Measurements from ENCODE around the gene C20orf202. TPM values are rescaled to one million over a fixed set of nuclear protein-coding genes. Genes with fewer than 3 reads are reported as not detected.

The C20orf202 gene
- total RNA-seq, 1 donor from 2014 or later = not detected

- Histone ChIP-seq H3K4me1 (ENCODE audit: insufficient read depth, low read length) (no peaks in the 10 kb centered on the region), H3K79me2 (ENCODE audit: insufficient read depth, low read length) (no peaks in the 10 kb centered on the region), H3K27ac (ENCODE audit: low read depth, low read length) (no peak overlapping the region), H4K20me1 (ENCODE audit: insufficient read depth, low read length) (no peaks in the 10 kb centered on the region), H2AFZ (ENCODE audit: low read depth, low read length) (peak overlapping the region; percentile 71), H3K4me2 (ENCODE audit: low read length) (peak overlapping the region; percentile 53), H3K36me3 (ENCODE audit: insufficient read depth, low read length) (no peaks in the 10 kb centered on the region), H3K4me3 (ENCODE audit: insufficient read depth, low read depth, low read length) (no peak overlapping the region), H3K9me3 (ENCODE audit: insufficient read depth, low read depth, low read length) (no peaks in the 10 kb centered on the region), H3K9ac (ENCODE audit: low read length) (no peak overlapping the region), H3K27me3 (ENCODE audit: insufficient read depth, low read length) (peaks cover 35% of the 10 kb centered on the region)
- FAIRE-seq (no peak), DNase-seq (ENCODE audit: low read depth) (peak; percentile 46)
- Mint-ChIP-seq H3K27ac (ENCODE audit: unreplicated experiment) (no peak overlapping the region), H3K9me3 (ENCODE audit: unreplicated experiment) (no peaks in the 10 kb centered on the region), H3K4me1 (ENCODE audit: low read depth, unreplicated experiment) (no peaks in the 10 kb centered on the region), H3K36me3 (ENCODE audit: low read depth, unreplicated experiment) (no peaks in the 10 kb centered on the region), H3K4me3 (ENCODE audit: unreplicated experiment) (no peak overlapping the region), H3K27me3 (ENCODE audit: low read depth, unreplicated experiment) (peaks cover 29% of the 10 kb centered on the region)
- TF ChIP-seq EZH2 (IDR thresholded peaks at IDR 0.05; ENCODE audit: insufficient read depth, low read length) = no peak
- peak; percentile 81 for TF ChIP-seq CTCF (IDR thresholded peaks at IDR 0.05; ENCODE audit: insufficient read depth, low read depth, low read length)
Measured at GRCh38 chr20:1212607-1213396, 9.5 kb downstream of the C20orf202 start.

- Histone ChIP-seq H3K36me3 (ENCODE audit: insufficient read depth, low read length) (no peaks in the 10 kb centered on the region), H3K27ac (ENCODE audit: low read depth, low read length) (no peak overlapping the region), H3K9ac (ENCODE audit: low read length) (no peak overlapping the region), H3K9me3 (ENCODE audit: insufficient read depth, low read depth, low read length) (no peaks in the 10 kb centered on the region), H3K4me3 (ENCODE audit: insufficient read depth, low read depth, low read length) (no peak overlapping the region), H2AFZ (ENCODE audit: low read depth, low read length) (no peak overlapping the region), H3K79me2 (ENCODE audit: insufficient read depth, low read length) (no peaks in the 10 kb centered on the region), H3K4me1 (ENCODE audit: insufficient read depth, low read length) (no peaks in the 10 kb centered on the region), H3K27me3 (ENCODE audit: insufficient read depth, low read length) (peaks cover 19% of the 10 kb centered on the region), H3K4me2 (ENCODE audit: low read length) (no peak overlapping the region), H4K20me1 (ENCODE audit: insufficient read depth, low read length) (no peaks in the 10 kb centered on the region)
- H3K27me3 Mint-ChIP-seq (ENCODE audit: low read depth, unreplicated experiment) = peaks cover 17% of the 10 kb centered on the region
- TF ChIP-seq CTCF (IDR thresholded peaks at IDR 0.05; ENCODE audit: insufficient read depth, low read depth, low read length) = no peak
- no peak for TF ChIP-seq EZH2 (IDR thresholded peaks at IDR 0.05; ENCODE audit: insufficient read depth, low read length)
- H3K9me3 Mint-ChIP-seq (ENCODE audit: unreplicated experiment) = no peaks in the 10 kb centered on the region
- no peak overlapping the region for H3K27ac Mint-ChIP-seq (ENCODE audit: unreplicated experiment)
- FAIRE-seq = no peak
- H3K4me1 Mint-ChIP-seq (ENCODE audit: low read depth, unreplicated experiment) = no peaks in the 10 kb centered on the region
- DNase-seq (ENCODE audit: low read depth) = no peak
- no peak overlapping the region for H3K4me3 Mint-ChIP-seq (ENCODE audit: unreplicated experiment)
- H3K36me3 Mint-ChIP-seq (ENCODE audit: low read depth, unreplicated experiment) = no peaks in the 10 kb centered on the region
Measured at GRCh38 chr20:1214838-1215261, 11.6 kb downstream of the C20orf202 start.

All from astrocyte (in vitro differentiated cells and primary cell).